Right atrium auricular region (tissue), 2 donors: ENCODE measurements around the gene NEGR1. TPM values are rescaled to one million over a fixed set of nuclear protein-coding genes. Genes with fewer than 3 reads are reported as not detected.

Experiments used
- DNase-seq: peaks from one replicate; pipeline ENCODE4 v3.0.0-alpha.2; 2019; ENCODE audit warnings: low spot score
- H3K27ac ChIP-seq, 2 donors: fragments of 200-600 bp; sonication (generic); 1 replicate in 1 of 2; 2 replicates in 1 of 2; pipeline ENCODE4 v1.5.1; 2016 to 2019
- H3K27me3 ChIP-seq, 2 donors: fragments of 200-600 bp; sonication (generic); one replicate each; pipeline versions ENCODE4 v1.5.1 to v1.6.0; 2017 to 2019
- H3K36me3 ChIP-seq: fragments of 200-600 bp; sonication (generic); one replicate; pipeline ENCODE4 v1.5.1; 2016
- H3K4me1 ChIP-seq, 2 donors: fragments of 200-600 bp; sonication (generic); one replicate each; pipeline versions ENCODE4 v1.5.1 to v1.6.0; 2017 to 2019
- H3K4me3 ChIP-seq, 2 donors: fragments of 200-600 bp; sonication (generic); 1 replicate in 1 of 2; 2 replicates in 1 of 2; pipeline ENCODE4 v1.5.1; 2017 to 2019; ENCODE audit warnings: mild to moderate bottlenecking in 1 of 2, moderate library complexity in 1 of 2
- H3K9me3 ChIP-seq, 2 donors: fragments of 200-600 bp; sonication (generic); one replicate each; pipeline ENCODE4 v1.5.1; 2019
- CTCF ChIP-seq, 2 donors: fragments of 200-600 bp; sonication (generic); IDR thresholded peaks; one replicate each; pipeline ENCODE4 v1.5.1; 2019; ENCODE audit warnings: antibody characterized with exemption in 2 of 2
- total RNA-seq, 2 donors: library from RNA; depleted of rRNA; stranded (reverse); fragments of >200 nt; gene quantifications; one replicate each; pipeline ENCODE4 v1.1.0, GENCODE V29; 2016

Gene NEGR1
- total RNA-seq, 2 donors from 2014 or later = 9.3 to 9.9 TPM

- H3K9me3 ChIP-seq = no peaks in the 10 kb centered on the region
- no peak overlapping the region for H3K27ac ChIP-seq
Observed at GRCh38 chr1:71967670-71968069, 314.7 kb downstream of the NEGR1 start.

GRCh38 chr1:71964188-71964587, 318.2 kb downstream of the NEGR1 start:
- no peak overlapping the region for H3K27ac ChIP-seq
- no peaks in the 10 kb centered on the region for H3K36me3 ChIP-seq
- no peak for TF ChIP-seq CTCF (IDR thresholded peaks at IDR 0.05)
- no peaks in the 10 kb centered on the region for H3K27me3 ChIP-seq
- no peaks in the 10 kb centered on the region for H3K9me3 ChIP-seq
- no peaks in the 10 kb centered on the region for H3K4me1 ChIP-seq
- H3K4me3 ChIP-seq = no peak overlapping the region
- DNase-seq = no peak

More at GRCh38 chr1:71967670-71968069, 314.7 kb downstream of the NEGR1 start:
- Histone ChIP-seq H3K4me3 (no peak overlapping the region), H3K4me1 (no peaks in the 10 kb centered on the region), H3K36me3 (no peaks in the 10 kb centered on the region), H3K27me3 (no peaks in the 10 kb centered on the region)
- TF ChIP-seq CTCF (IDR thresholded peaks at IDR 0.05) = no peak
- DNase-seq = no peak

- H3K4me3 ChIP-seq = no peak overlapping the region
- H3K27ac ChIP-seq = no peak overlapping the region
- H3K36me3 ChIP-seq = no peaks in the 10 kb centered on the region
- no peak for DNase-seq
- peaks cover 0 to 6% of the 10 kb centered on the region in 2 donors for H3K4me1 ChIP-seq
- no peak for TF ChIP-seq CTCF (IDR thresholded peaks at IDR 0.05)
- no peaks in the 10 kb centered on the region for H3K9me3 ChIP-seq
- H3K27me3 ChIP-seq = no peaks in the 10 kb centered on the region
Observed at GRCh38 chr1:71956613-71957285, 325.6 kb downstream of the NEGR1 start.

- Histone ChIP-seq H3K4me3 (no peak overlapping the region), H3K27me3 (no peaks in the 10 kb centered on the region), H3K36me3 (no peaks in the 10 kb centered on the region), H3K27ac (no peak overlapping the region), H3K9me3 (no peaks in the 10 kb centered on the region), H3K4me1 (no peaks in the 10 kb centered on the region)
- no peak for TF ChIP-seq CTCF (IDR thresholded peaks at IDR 0.05)
- no peak for DNase-seq
Observed at GRCh38 chr1:71950579-71950978, 331.8 kb downstream of the NEGR1 start.

- no peak for TF ChIP-seq CTCF (IDR thresholded peaks at IDR 0.05)
- no peaks in the 10 kb centered on the region for H3K9me3 ChIP-seq
- H3K4me3 ChIP-seq = no peak overlapping the region
- DNase-seq = no peak
- H3K27me3 ChIP-seq = no peaks in the 10 kb centered on the region
- H3K27ac ChIP-seq = no peak overlapping the region
- H3K36me3 ChIP-seq = no peaks in the 10 kb centered on the region
- H3K4me1 ChIP-seq = no peaks in the 10 kb centered on the region
Observed at GRCh38 chr1:71949681-71950080, 332.7 kb downstream of the NEGR1 start.

- Histone ChIP-seq H3K27me3 (no peaks in the 10 kb centered on the region), H3K36me3 (no peaks in the 10 kb centered on the region), H3K27ac (no peak overlapping the region), H3K9me3 (no peaks in the 10 kb centered on the region), H3K4me1 (no peaks in the 10 kb centered on the region), H3K4me3 (no peak overlapping the region)
- DNase-seq = no peak
- TF ChIP-seq CTCF (IDR thresholded peaks at IDR 0.05) = no peak
Observed at GRCh38 chr1:71948561-71948960, 333.8 kb downstream of the NEGR1 start.
